Activated CD4-positive, alpha-beta memory T cell treated with anti-CD3 and anti-CD28 coated beads for 36 hours (primary cell): ENCODE measurements around the gene ANK3. TPM values are rescaled to one million over a fixed set of nuclear protein-coding genes. Genes with fewer than 3 reads are reported as not detected.

ENCODE experiments used
- CTCF ChIA-PET: fragments of 350-600 bp; sonication (Branson Sonifier 250); formaldehyde crosslinking; loops from one replicate; lab custom pipeline; 2021; ENCODE audit warnings: antibody characterized with exemption, inconsistent platforms; lab: Charles Lee
- POLR2A ChIA-PET: fragments of 350-600 bp; sonication (Branson Sonifier 250); formaldehyde crosslinking; loops from one replicate; lab custom pipeline; 2021; ENCODE audit warnings: antibody characterized with exemption; lab: Charles Lee
- DNase-seq: peaks from one replicate; pipeline ENCODE4 v3.0.0-alpha.2; 2020
- H3K27ac Mint-ChIP-seq: one replicate; pipeline ENCODE4 v1.8.0; 2021; ENCODE audit warnings: mixed read lengths
- H3K27me3 Mint-ChIP-seq: one replicate; pipeline ENCODE4 v1.8.0; 2021; ENCODE audit warnings: mixed read lengths
- H3K36me3 Mint-ChIP-seq: one replicate; pipeline ENCODE4 v1.8.0; 2021; ENCODE audit warnings: mixed read lengths
- H3K4me1 Mint-ChIP-seq: one replicate; pipeline ENCODE4 v1.8.0; 2021; ENCODE audit warnings: low read depth, mixed read lengths
- H3K4me3 Mint-ChIP-seq: one replicate; pipeline ENCODE4 v1.8.0; 2021; ENCODE audit warnings: mild to moderate bottlenecking, mixed read lengths
- H3K9me3 Mint-ChIP-seq: one replicate; pipeline ENCODE4 v1.8.0; 2021; ENCODE audit warnings: mixed read lengths
- intact Hi-C: fragments of 100-400 bp; cut with micrococcal nuclease; formaldehyde crosslinking; loops from one replicate; pipeline ENCODE4 v1.15.1; 2023
- total RNA-seq, 2 experiments: library from RNA; stranded (reverse); gene quantifications; one replicate each; pipeline ENCODE4 v1.2.3, GENCODE V29; 2021

Gene ANK3
- total RNA-seq, 2 experiments from 2014 or later: 18.5 to 21.2 TPM

DNA sequence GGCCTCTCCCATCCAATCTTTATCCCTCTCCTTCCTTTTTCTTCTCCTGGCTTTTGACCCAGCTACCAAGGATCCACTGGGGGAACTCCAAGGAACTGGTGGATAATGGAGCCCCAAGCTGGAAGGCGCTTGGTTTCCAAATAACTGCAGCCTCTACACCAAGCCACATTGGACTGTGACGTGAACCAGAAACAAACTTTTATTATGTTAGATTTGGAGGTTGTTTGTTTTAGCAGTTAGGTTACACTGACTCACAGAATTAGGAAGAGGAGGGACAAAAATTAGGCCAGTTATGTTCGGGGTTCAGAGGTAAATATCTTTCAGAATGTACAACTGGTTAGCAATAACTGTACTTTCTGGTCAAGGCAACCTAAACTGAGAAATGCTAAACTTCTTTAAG, 21.3 kb upstream of the ANK3 start:
- Mint-ChIP-seq H3K4me3 (no peak overlapping the region), H3K27me3 (no peaks in the 10 kb centered on the region), H3K36me3 (no peaks in the 10 kb centered on the region), H3K4me1 (peaks cover 7% of the 10 kb centered on the region), H3K27ac (no peak overlapping the region), H3K9me3 (no peaks in the 10 kb centered on the region)
- intact Hi-C loops: no loop called here
- ChIA-PET POLR2A (no interaction called here), CTCF (no interaction called here)
- DNase-seq: no peak

DNA sequence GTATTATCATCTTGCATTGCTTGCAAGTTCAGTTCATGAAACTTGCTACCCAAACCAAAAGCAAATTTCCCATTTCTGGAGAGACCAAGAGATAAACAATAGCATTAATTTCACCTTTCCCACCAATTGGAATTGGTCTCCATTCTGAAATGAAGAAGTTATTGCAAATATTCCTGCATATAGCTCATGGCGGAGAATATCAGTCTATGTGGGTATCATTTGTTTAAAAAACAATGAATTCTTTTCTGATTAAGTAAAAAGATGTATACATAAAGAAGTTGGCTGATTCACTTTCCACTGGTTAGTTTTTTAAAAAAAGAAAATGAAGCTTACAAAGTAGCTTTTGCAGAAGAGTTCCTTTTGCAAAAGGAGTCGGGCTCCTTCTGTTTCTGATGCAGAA, 19.5 kb upstream of the ANK3 start:
- DNase-seq: no peak
- H3K9me3 Mint-ChIP-seq: no peaks in the 10 kb centered on the region
- H3K36me3 Mint-ChIP-seq: no peaks in the 10 kb centered on the region
- CTCF ChIA-PET: no interaction called here
- no peaks in the 10 kb centered on the region for H3K27me3 Mint-ChIP-seq
- H3K4me3 Mint-ChIP-seq: no peak overlapping the region
- H3K4me1 Mint-ChIP-seq: peaks cover 3% of the 10 kb centered on the region
- H3K27ac Mint-ChIP-seq: no peak overlapping the region
- POLR2A ChIA-PET: no interaction called here
- intact Hi-C loops: no loop called here

DNA sequence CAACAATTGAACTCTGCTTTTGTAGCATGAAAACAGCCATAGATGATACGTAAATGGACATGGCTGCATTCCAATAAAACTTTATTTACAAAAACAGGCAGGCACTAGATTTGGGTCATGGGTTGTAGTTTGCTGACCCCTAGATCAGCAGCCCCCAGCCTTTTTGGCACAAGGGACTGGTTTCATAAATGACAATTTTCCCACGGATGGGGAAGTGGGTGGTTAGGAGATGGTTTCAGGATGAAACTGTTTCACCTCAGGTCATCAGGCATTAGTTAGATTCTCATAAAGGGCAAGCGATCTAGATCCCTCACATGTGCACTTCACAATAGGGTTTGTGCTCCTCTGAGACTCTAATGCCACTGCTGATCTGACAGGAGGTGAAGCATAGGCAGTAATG, 16.5 kb upstream of the ANK3 start:
- DNase-seq: no peak
- intact Hi-C loops: no loop called here
- ChIA-PET POLR2A (no interaction called here), CTCF (no interaction called here)
- Mint-ChIP-seq H3K4me1 (no peaks in the 10 kb centered on the region), H3K9me3 (no peaks in the 10 kb centered on the region), H3K27ac (no peak overlapping the region), H3K36me3 (no peaks in the 10 kb centered on the region), H3K4me3 (no peak overlapping the region), H3K27me3 (no peaks in the 10 kb centered on the region)

DNA sequence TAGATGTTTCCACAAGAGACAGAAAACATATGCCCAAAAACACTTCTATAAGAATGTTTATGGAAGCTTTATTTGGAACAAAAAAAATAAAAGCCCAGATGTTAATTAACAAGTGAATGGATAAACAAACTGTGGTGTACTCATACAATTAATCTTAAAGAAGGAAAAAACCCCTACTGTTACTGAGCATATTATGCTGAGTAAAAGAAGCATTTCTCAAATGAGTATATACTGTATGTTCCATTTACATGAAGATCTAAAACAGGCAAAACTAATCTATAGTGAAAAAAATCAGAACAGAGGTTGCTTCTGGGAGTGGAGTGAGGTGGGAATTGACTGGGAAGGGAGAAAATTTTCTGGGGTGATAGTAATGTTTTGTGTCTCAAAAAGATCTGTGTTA, 15.5 kb upstream of the ANK3 start:
- Mint-ChIP-seq H3K36me3 (no peaks in the 10 kb centered on the region), H3K4me3 (no peak overlapping the region), H3K27ac (no peak overlapping the region), H3K27me3 (no peaks in the 10 kb centered on the region), H3K9me3 (no peaks in the 10 kb centered on the region), H3K4me1 (no peaks in the 10 kb centered on the region)
- POLR2A ChIA-PET: no interaction called here
- CTCF ChIA-PET: no interaction called here
- DNase-seq: no peak
- intact Hi-C loops: no loop called here

DNA sequence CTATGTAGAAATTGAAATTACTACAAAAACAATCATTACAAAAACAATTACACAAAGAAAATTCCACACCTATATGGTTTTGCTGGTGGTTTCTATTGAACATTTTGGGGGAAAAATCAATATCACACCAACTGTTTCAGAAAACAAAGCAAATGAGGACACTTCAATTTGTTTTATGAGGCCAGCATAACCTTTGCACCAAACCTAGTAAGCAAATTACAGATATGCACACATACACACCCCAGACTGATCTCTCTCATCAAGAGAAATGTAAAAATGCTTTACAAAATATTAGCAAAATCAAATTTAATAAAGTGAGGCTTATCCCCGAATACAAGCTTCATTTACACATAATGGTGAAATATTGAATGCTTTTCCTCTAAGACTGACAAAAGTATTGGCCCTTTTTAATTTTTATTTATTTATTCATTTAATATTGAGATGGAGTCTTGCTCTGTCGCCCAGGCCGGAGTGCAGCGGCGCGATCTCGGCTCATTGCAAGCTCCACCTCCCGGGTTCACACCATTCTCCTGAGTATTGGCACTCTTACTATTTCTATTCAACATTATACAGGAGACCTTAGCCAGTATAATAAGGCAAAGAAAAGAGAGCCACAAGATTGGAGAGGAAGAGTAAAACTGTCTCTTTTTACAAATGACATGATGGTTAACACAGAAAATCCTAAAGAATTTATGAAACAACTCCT, 13.6 kb upstream of the ANK3 start:
- Mint-ChIP-seq H3K4me1 (no peaks in the 10 kb centered on the region), H3K9me3 (no peaks in the 10 kb centered on the region), H3K4me3 (no peak overlapping the region), H3K36me3 (no peaks in the 10 kb centered on the region), H3K27ac (no peak overlapping the region), H3K27me3 (no peaks in the 10 kb centered on the region)
- DNase-seq: no peak
- intact Hi-C loops: no loop called here
- CTCF ChIA-PET: no interaction called here
- POLR2A ChIA-PET: no interaction called here

DNA sequence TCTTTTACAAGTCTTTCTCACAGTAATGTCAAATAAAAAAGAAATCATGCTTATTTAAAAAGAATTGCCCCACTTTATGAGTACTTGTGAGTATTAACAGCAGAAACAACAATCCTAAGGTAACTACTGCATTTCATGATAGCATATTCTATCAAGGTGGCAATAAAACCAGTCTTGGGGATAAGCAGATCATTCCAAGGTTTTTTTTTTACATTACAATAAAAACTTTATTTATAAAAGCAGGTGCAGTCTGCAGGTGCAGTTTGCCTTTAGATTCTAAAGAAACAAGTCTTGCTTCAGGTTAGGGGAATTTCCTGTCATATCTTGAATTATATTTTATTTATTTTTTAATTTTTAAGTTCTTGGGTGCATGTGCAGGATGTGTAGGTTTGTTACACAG, 10.7 kb upstream of the ANK3 start:
- Mint-ChIP-seq H3K27ac (no peak overlapping the region), H3K4me1 (peaks cover 10% of the 10 kb centered on the region), H3K36me3 (no peaks in the 10 kb centered on the region), H3K4me3 (no peak overlapping the region), H3K9me3 (no peaks in the 10 kb centered on the region), H3K27me3 (no peaks in the 10 kb centered on the region)
- CTCF ChIA-PET: interaction anchor here (0.7 kb wide), 1 partner anchor 24 kb away, joined by 3 read pairs; no protein-coding TSS in a partner anchor
- DNase-seq: no peak
- POLR2A ChIA-PET: no interaction called here
- intact Hi-C loops: no loop called here

DNA sequence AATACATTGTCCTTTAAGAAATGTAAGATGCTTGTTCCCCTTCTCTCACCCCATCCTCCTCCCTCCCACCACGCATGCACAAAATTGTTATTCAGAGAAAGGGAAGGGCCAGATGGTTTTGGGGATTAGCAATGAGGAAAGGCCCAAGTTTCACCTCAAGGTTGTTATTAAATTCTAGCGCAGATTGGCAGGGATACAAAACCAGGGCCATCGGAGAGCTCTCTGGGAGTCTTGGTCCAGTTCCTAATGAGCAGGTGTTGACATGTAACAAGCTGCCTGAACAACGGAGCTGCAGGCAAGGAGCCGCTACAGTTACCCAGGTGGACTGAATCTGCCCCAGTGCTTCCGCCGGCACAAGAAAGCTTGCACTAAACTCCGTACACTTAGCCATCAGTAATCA, 9.7 kb upstream of the ANK3 start:
- Mint-ChIP-seq H3K4me3 (no peak overlapping the region), H3K9me3 (no peaks in the 10 kb centered on the region), H3K27ac (no peak overlapping the region), H3K36me3 (no peaks in the 10 kb centered on the region), H3K4me1 (peaks cover 17% of the 10 kb centered on the region), H3K27me3 (no peaks in the 10 kb centered on the region)
- CTCF ChIA-PET: no interaction called here
- POLR2A ChIA-PET: no interaction called here
- intact Hi-C loops: no loop called here
- no peak for DNase-seq

DNA sequence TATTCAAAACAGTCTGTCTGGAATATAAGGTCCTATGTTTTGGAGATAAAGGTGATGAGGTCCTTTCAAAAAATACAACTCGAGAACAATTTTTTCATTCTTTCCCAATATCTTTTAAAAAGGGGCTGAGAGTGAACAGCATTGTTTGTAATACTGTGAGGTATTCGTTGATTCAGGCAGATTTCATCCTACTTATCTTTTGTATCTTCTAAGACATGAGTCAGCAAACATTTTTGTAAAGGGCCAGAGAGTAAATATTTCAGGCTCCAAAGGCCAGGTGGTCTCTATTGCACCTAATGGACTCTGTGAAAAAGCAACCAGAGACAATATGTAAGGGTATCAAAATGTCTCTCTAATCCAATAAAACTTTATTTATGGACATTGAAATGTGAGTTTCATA, 8.1 kb upstream of the ANK3 start:
- Mint-ChIP-seq H3K27me3 (no peaks in the 10 kb centered on the region), H3K4me1 (peaks cover 20% of the 10 kb centered on the region), H3K36me3 (no peaks in the 10 kb centered on the region), H3K9me3 (no peaks in the 10 kb centered on the region), H3K27ac (no peak overlapping the region), H3K4me3 (no peak overlapping the region)
- DNase-seq: no peak
- ChIA-PET CTCF (no interaction called here), POLR2A (no interaction called here)
- intact Hi-C loops: no loop called here

DNA sequence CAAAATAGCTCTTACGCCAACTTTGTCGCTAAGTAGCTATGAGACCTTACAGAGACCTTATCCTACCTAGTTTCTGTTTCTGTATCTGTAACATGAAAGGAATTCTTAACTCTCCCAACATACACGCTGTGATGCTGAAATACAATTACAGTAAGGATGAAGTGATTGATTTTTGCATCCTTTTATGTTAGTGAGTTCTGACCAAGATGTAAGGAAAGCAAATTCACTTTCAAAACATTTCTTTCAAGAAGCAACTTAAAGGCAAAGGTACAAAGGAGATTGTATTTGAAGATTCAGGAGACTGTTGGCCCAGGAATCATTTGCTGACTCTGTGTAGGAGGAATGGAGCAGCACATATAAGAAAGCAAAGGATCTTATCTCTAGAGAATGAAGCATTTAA, 7.1 kb upstream of the ANK3 start:
- Mint-ChIP-seq H3K36me3 (no peaks in the 10 kb centered on the region), H3K4me1 (peaks cover 20% of the 10 kb centered on the region), H3K27me3 (no peaks in the 10 kb centered on the region), H3K27ac (no peak overlapping the region), H3K9me3 (no peaks in the 10 kb centered on the region), H3K4me3 (no peak overlapping the region)
- ChIA-PET CTCF (no interaction called here), POLR2A (no interaction called here)
- DNase-seq: no peak
- intact Hi-C loops: no loop called here

DNA sequence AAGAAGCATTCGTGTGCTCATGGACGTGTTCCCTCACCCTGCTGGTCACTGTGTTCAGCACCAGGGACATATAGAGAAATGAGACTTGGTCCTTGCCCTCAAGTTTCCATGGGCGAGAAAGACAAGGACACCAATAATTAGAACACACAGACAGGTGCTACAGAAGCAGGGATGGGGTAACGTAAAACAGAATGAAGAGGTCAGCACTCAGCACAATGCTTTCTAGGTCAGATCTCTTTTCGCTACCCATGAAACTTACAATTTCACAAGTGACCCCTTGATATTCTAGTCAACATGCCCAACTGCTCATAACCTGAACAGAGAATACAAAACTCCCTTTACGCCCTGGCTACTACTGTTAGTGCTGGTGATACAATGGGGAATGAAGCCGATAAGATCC, 6.0 kb upstream of the ANK3 start:
- no peak overlapping the region for H3K4me3 Mint-ChIP-seq
- no peaks in the 10 kb centered on the region for H3K9me3 Mint-ChIP-seq
- intact Hi-C loops: no loop called here

DNA sequence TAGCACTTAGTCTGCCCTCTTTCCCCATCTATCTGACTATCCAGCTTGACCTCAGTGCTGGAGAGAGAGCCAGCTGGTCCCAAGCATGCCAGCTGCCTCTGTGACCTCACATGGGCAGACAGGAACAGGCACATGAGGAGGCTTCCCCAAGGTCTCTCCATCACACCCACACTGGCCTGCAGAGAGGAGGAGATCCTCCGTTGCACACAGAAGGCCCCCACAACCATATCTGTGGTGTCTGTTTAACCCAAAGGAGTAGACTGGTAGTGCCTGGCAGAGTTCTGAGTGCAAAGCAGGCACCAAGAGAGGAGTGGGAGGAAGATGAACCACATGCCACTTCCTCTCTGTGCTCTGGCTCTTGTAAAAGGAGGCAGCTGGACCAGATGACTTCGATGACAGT, 4.8 kb upstream of the ANK3 start:
- POLR2A ChIA-PET: no interaction called here
- no peak overlapping the region for H3K4me3 Mint-ChIP-seq
- H3K4me1 Mint-ChIP-seq: peaks cover 20% of the 10 kb centered on the region
- intact Hi-C loops: no loop called here
- CTCF ChIA-PET: no interaction called here
- no peaks in the 10 kb centered on the region for H3K36me3 Mint-ChIP-seq
- DNase-seq: peak; percentile 55
- H3K9me3 Mint-ChIP-seq: no peaks in the 10 kb centered on the region
- H3K27ac Mint-ChIP-seq: no peak overlapping the region
- H3K27me3 Mint-ChIP-seq: no peaks in the 10 kb centered on the region

More for the DNA sequence above, 6.0 kb upstream of the ANK3 start:
- Mint-ChIP-seq H3K4me1 (peaks cover 20% of the 10 kb centered on the region), H3K36me3 (no peaks in the 10 kb centered on the region), H3K27me3 (no peaks in the 10 kb centered on the region), H3K27ac (no peak overlapping the region)
- POLR2A ChIA-PET: no interaction called here
- no peak for DNase-seq
- CTCF ChIA-PET: interaction anchor here (1.1 kb wide), 1 partner anchor 124 kb away, joined by 4 read pairs; no protein-coding TSS in a partner anchor

DNA sequence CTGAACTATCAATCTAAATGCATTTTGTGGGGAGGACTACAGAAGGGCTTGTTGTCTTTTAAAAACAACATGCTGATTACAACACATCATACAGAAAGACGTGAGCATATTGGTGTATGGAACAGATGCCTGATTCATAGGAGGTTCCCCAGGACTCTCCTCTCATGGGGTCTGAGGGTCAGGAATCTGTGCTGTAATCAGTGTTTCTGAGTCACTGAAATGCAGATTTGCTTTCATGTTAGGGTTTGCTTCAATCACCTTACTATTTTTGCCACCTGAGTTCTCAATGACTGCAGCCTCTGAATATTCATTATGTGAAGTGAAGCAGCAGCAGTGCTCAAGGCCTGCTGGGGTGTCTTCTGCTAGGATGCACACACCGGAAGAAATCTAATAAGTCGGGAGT, 550 bp upstream of the ANK3 start:
- Mint-ChIP-seq H3K4me1 (peaks cover 15% of the 10 kb centered on the region), H3K4me3 (no peak overlapping the region), H3K27ac (no peak overlapping the region), H3K9me3 (no peaks in the 10 kb centered on the region), H3K27me3 (no peaks in the 10 kb centered on the region), H3K36me3 (no peaks in the 10 kb centered on the region)
- ChIA-PET CTCF (no interaction called here), POLR2A (no interaction called here)
- intact Hi-C loops: no loop called here
- DNase-seq: no peak

DNA sequence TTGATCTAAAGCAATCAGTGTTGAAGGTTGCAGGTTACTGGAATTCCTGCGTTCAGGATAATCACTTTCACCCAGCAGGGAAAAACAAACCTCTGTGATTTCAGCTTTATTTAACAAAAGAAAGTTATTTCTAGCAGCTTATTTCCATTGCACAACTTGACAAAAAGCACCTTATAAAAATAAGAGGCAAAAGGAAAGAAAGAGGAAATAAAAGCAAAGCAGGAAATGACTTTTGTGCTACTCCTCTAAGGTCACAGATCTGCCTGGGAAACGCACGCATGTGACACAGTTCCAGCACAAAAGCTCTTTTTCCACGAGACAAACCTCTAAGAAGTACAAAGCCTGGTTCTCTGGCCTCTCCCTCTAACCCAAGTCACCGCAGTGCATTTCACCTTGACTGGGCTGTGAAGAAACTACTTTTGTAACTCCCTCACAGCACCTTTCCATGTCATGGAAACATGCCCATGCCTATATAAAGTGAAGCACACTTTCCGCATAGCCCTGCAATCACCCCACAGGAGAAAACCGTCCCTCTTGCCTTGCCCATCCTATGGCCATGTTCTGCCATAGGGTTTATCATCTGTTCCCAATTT, 870 bp downstream of the ANK3 start:
- CTCF ChIA-PET: no interaction called here

More for the DNA sequence above, 870 bp downstream of the ANK3 start:
- peak; percentile 21 for DNase-seq
- H3K27me3 Mint-ChIP-seq: no peaks in the 10 kb centered on the region
- H3K4me1 Mint-ChIP-seq: peaks cover 7% of the 10 kb centered on the region
- POLR2A ChIA-PET: no interaction called here
- H3K9me3 Mint-ChIP-seq: no peaks in the 10 kb centered on the region
- intact Hi-C loops: no loop called here
- no peak overlapping the region for H3K27ac Mint-ChIP-seq
- no peak overlapping the region for H3K4me3 Mint-ChIP-seq
- no peaks in the 10 kb centered on the region for H3K36me3 Mint-ChIP-seq
